K562 (cell line): ENCODE measurements around the gene ZNF17. TPM values are rescaled to one million over a fixed set of nuclear protein-coding genes. Genes with fewer than 3 reads are reported as not detected.
A peak's percentile ranks its signal among the peaks of the same experiment; 100 is the strongest.

ENCODE experiments used
- BACH1 ChIP-seq: fragments of 200-800 bp; sonication (Bioruptor generic); IDR thresholded peaks from 2 replicates; pipeline ENCODE4 v1.6.1; 2016; ENCODE audit warnings: missing genetic modification characterization, missing compliant biosample characterization
- CBX2 ChIP-seq: fragments of 200-600 bp; sonication (generic); IDR thresholded peaks from one replicate; pipeline ENCODE4 v1.6.1; 2012; ENCODE audit warnings: mild to moderate bottlenecking, low read length, inconsistent platforms; ENCODE audit not compliant: insufficient read depth, poor library complexity, severe bottlenecking
- CHD2 ChIP-seq: IDR thresholded peaks from 2 replicates; pipeline ENCODE4 v1.6.1; 2011; ENCODE audit warnings: low read depth, low read length
- GATAD2B ChIP-seq: fragments of 450-650 bp; IDR thresholded peaks from 2 replicates; pipeline ENCODE4 v1.6.1; 2017; ENCODE audit warnings: mild to moderate bottlenecking, borderline replicate concordance
- HMG20B ChIP-seq: fragments of 250-450 bp; sonication (Bioruptor Pico); IDR thresholded peaks from 2 replicates; pipeline ENCODE4 v1.5.0; 2021; ENCODE audit warnings: mild to moderate bottlenecking
- JUNB ChIP-seq: fragments of 450-650 bp; formaldehyde crosslinking; conservative IDR thresholded peaks from 2 replicates; pipeline ENCODE4 v1.4.0; 2020; ENCODE audit warnings: mild to moderate bottlenecking
- MEF2A ChIP-seq: IDR thresholded peaks from 2 replicates; pipeline ENCODE4 v1.6.1; 2011; ENCODE audit warnings: low read depth, mild to moderate bottlenecking, low read length, moderate library complexity; ENCODE audit not compliant: control insufficient read depth
- MYNN ChIP-seq, 2 experiments: sonication (generic); formaldehyde crosslinking in 1 of 2; IDR thresholded peaks; 2 replicates each; pipeline versions ENCODE4 v1.5.0 to v1.6.1; 2016 to 2020; ENCODE audit warnings: antibody characterized with exemption in 1 of 2, missing genetic modification reagents in 1 of 2
- NFE2L1 ChIP-seq: fragments of 450-650 bp; IDR thresholded peaks from 2 replicates; pipeline ENCODE4 v1.6.1; 2016; ENCODE audit warnings: missing genetic modification characterization, low read depth, mild to moderate bottlenecking, missing compliant biosample characterization, moderate library complexity, borderline replicate concordance
- NFIC ChIP-seq: fragments of 450-650 bp; IDR thresholded peaks from 2 replicates; pipeline ENCODE4 v1.6.1; 2017; ENCODE audit warnings: mild to moderate bottlenecking, inconsistent platforms
- PML ChIP-seq: IDR thresholded peaks from 2 replicates; pipeline ENCODE4 v1.6.1; 2012; ENCODE audit warnings: low read length, inconsistent platforms
- POLR2B ChIP-seq: fragments of 450-650 bp; IDR thresholded peaks from 2 replicates; pipeline ENCODE4 v1.6.1; 2018; ENCODE audit warnings: low read depth; ENCODE audit not compliant: partially characterized antibody
- ZBED1 ChIP-seq: IDR thresholded peaks from 2 replicates; pipeline ENCODE4 v1.6.1; 2014
- ZNF232 ChIP-seq: sonication (generic); formaldehyde crosslinking; IDR thresholded peaks from 2 replicates; pipeline ENCODE4 v1.8.0; 2022; ENCODE audit warnings: mild to moderate bottlenecking, missing genetic modification reagents
- ZNF282 ChIP-seq: sonication (generic); formaldehyde crosslinking; IDR thresholded peaks from 2 replicates; pipeline ENCODE4 v1.8.1; 2023; ENCODE audit warnings: missing genetic modification reagents
- ZNF551 ChIP-seq: fragments of 250-450 bp; sonication (Bioruptor Pico); IDR thresholded peaks from 2 replicates; pipeline ENCODE4 v1.5.0; 2021; ENCODE audit warnings: mild to moderate bottlenecking, moderate library complexity
- ZNF561 ChIP-seq: fragments of 450-650 bp; formaldehyde crosslinking; conservative IDR thresholded peaks from 2 replicates; pipeline ENCODE4 v1.4.0; 2020; ENCODE audit warnings: mild to moderate bottlenecking, moderate library complexity
- ZNF586 ChIP-seq: fragments of 450-650 bp; formaldehyde crosslinking; conservative IDR thresholded peaks from 2 replicates; pipeline ENCODE4 v1.4.0; 2020; ENCODE audit warnings: mild to moderate bottlenecking, moderate library complexity
- ZNF707 ChIP-seq: fragments of 250-450 bp; sonication (Bioruptor Pico); conservative IDR thresholded peaks from 2 replicates; pipeline ENCODE4 v1.8.0; 2022; ENCODE audit warnings: inconsistent platforms, mild to moderate bottlenecking, moderate library complexity
- ZZZ3 ChIP-seq: fragments of 450-650 bp; IDR thresholded peaks from 2 replicates; pipeline ENCODE4 v1.6.1; 2016; ENCODE audit warnings: antibody characterized with exemption, mild to moderate bottlenecking, moderate library complexity
- polyA plus RNA-seq, 8 experiments: library from polyadenylated mRNA; depleted of rRNA in 4 of 8; stranded (reverse) in 5 of 8; unstranded in 3 of 8; fragments of >200 nt; fragmentation: Nextera tagmentation in 2 of 8; fragmentation: Illumina TruSeq in 1 of 8; extraction: Ambion mirVana in 2 of 8; extraction: Trizol in 1 of 8; gene quantifications; 2 replicates each; pipeline versions ENCODE4 v1.2.1 to v1.2.3, GENCODE V29; 2011 to 2014; ENCODE audit warnings: inconsistent platforms in 1 of 8, missing spikeins in 1 of 8
- total RNA-seq, 7 experiments: library from RNA; depleted of rRNA in 6 of 7; stranded (reverse); fragments of >200 nt in 6 of 7; fragmentation: Illumina TruSeq in 2 of 7; extraction: Trizol in 2 of 7; gene quantifications; 2 replicates each; pipeline versions ENCODE4 v1.2.1 to v1.2.3, GENCODE V29; 2011 to 2021; ENCODE audit warnings: low replicate concordance in 1 of 7
- TF ChIP-seq, protein P1 (sequence below): fragments of 450-650 bp; IDR thresholded peaks from 2 replicates; pipeline ENCODE4 v1.6.1; 2018; ENCODE audit warnings: mild to moderate bottlenecking, low read depth; ENCODE audit not compliant: partially characterized antibody
- TF ChIP-seq, protein P2 (sequence below): fragments of 450-650 bp; formaldehyde crosslinking; IDR thresholded peaks from 2 replicates; pipeline ENCODE4 v1.4.0; 2022; ENCODE audit warnings: missing genetic modification characterization
- TF ChIP-seq, protein P3 (sequence below): fragments of 250-450 bp; sonication (Bioruptor Pico); IDR thresholded peaks from 2 replicates; pipeline ENCODE4 v1.4.0; 2020; ENCODE audit warnings: mild to moderate bottlenecking, moderate library complexity
- TF ChIP-seq, protein P4 (sequence below): fragments of 250-450 bp; sonication (Bioruptor Pico); IDR thresholded peaks from 2 replicates; pipeline ENCODE4 v1.5.0; 2020; ENCODE audit warnings: mild to moderate bottlenecking, borderline replicate concordance

The ZNF17 gene
- total and polyA plus RNA-seq, 9 of the 15 experiments (the other 6 are each of a cell fraction or from before 2014, with no cell fraction given): 5.3 to 8.6 (median 6.5) TPM

DNA sequence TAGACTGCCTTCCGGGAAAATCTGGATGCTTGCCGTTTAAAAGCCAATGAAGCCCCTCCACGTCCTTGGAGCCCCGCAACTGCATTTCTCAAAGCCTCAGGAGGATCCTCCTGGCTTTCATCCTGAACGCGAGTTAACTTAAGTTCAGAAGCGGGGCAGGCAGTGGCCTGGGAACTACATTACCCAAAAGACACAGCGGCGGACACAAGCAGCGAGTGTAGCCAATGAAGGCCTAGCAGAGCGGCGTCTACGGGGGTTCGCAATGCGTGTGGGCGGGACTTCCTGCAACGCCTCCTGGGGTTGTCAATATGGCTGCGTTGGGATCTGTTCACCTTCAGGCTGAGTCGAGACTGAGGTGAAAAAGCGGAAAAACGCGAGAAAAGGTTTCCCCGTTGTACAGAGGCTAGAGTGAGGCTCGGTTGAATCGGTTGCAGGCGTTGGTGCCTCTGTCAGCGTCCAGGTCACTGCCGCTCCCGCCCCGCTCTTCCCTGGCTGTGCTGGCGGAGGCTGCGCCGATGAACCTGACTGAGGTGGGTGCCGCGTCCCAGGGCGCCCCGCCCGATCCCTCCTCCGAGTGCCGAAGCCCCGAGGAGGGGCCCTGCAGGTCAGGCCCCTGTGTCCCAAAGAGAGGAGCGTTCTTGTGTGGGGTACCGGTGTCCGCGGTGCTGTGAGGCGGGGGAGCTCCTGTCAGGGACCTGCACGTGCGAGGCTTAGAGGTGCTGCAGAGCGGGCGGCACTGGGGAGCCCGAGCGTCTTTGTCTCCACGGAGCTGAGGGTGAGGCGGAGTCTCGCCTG, at the start of gene ZNF17 (continued):
- TF ChIP-seq ZNF561 (CRISPR knock-in tag) (no peak), NFE2L1 (no peak), HMG20B (CRISPR knock-in tag) (no peak), NFIC (no peak), CBX2 (no peak), CHD2 (no peak), PML (no peak), JUNB (CRISPR knock-in tag) (no peak), GATAD2B (no peak), ZNF282 (CRISPR knock-in tag) (no peak), ZZZ3 (no peak), POLR2B (peak; percentile 65), ZNF232 (CRISPR knock-in tag) (no peak), ZNF707 (CRISPR knock-in tag) (no peak), ZBED1 (no peak), MYNN (IDR thresholded peaks at IDR 0.05) (no peak), MYNN (CRISPR knock-in tag; IDR thresholded peaks at IDR 0.05) (no peak), ZNF586 (CRISPR knock-in tag) (no peak), MEF2A (no peak), BACH1 (no peak), ZNF551 (no peak)
- TF ChIP-seq, protein P1, sequence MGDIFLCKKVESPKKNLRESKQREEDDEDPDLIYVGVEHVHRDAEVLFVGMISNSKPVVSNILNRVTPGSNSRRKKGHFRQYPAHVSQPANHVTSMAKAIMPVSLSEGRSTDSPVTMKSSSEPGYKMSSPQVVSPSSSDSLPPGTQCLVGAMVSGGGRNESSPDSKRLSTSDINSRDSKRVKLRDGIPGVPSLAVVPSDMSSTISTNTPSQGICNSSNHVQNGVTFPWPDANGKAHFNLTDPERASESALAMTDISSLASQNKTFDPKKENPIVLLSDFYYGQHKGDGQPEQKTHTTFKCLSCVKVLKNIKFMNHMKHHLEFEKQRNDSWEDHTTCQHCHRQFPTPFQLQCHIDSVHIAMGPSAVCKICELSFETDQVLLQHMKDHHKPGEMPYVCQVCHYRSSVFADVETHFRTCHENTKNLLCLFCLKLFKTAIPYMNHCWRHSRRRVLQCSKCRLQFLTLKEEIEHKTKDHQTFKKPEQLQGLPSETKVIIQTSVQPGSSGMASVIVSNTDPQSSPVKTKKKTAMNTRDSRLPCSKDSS: no peak
- TF ChIP-seq, protein P2, sequence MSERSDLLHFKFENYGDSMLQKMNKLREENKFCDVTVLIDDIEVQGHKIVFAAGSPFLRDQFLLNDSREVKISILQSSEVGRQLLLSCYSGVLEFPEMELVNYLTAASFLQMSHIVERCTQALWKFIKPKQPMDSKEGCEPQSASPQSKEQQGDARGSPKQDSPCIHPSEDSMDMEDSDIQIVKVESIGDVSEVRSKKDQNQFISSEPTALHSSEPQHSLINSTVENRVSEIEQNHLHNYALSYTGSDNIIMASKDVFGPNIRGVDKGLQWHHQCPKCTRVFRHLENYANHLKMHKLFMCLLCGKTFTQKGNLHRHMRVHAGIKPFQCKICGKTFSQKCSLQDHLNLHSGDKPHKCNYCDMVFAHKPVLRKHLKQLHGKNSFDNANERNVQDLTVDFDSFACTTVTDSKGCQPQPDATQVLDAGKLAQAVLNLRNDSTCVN (CRISPR knock-in tag): no peak
- TF ChIP-seq, protein P3, sequence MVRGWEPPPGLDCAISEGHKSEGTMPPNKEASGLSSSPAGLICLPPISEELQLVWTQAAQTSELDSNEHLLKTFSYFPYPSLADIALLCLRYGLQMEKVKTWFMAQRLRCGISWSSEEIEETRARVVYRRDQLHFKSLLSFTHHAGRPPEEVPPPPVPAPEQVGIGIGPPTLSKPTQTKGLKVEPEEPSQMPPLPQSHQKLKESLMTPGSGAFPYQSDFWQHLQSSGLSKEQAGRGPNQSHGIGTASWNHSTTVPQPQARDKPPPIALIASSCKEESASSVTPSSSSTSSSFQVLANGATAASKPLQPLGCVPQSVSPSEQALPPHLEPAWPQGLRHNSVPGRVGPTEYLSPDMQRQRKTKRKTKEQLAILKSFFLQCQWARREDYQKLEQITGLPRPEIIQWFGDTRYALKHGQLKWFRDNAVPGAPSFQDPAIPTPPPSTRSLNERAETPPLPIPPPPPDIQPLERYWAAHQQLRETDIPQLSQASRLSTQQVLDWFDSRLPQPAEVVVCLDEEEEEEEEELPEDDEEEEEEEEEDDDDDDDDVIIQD: no peak
- TF ChIP-seq, protein P4, sequence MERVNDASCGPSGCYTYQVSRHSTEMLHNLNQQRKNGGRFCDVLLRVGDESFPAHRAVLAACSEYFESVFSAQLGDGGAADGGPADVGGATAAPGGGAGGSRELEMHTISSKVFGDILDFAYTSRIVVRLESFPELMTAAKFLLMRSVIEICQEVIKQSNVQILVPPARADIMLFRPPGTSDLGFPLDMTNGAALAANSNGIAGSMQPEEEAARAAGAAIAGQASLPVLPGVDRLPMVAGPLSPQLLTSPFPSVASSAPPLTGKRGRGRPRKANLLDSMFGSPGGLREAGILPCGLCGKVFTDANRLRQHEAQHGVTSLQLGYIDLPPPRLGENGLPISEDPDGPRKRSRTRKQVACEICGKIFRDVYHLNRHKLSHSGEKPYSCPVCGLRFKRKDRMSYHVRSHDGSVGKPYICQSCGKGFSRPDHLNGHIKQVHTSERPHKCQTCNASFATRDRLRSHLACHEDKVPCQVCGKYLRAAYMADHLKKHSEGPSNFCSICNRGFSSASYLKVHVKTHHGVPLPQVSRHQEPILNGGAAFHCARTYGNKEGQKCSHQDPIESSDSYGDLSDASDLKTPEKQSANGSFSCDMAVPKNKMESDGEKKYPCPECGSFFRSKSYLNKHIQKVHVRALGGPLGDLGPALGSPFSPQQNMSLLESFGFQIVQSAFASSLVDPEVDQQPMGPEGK (CRISPR knock-in tag): no peak
